Coronary artery (tissue), 2 donors: Measurements from ENCODE around the gene SOX6.
"Not testable (repeated sequence)": the region's sequence is repeated elsewhere in the genome, so short reads cannot be mapped to it uniquely, and the experiment has no call there.

Source experiments
- DNase-seq: peaks from one replicate; pipeline ENCODE4 v3.0.0-alpha.2; 2017; ENCODE audit warnings: low spot score
- H3K27ac ChIP-seq, 2 donors: fragments of 200-600 bp; sonication (generic); one replicate each; pipeline ENCODE4 v1.5.1; 2016 to 2019
- H3K4me3 ChIP-seq: fragments of 200-600 bp; sonication (generic); 2 replicates; pipeline ENCODE4 v1.5.1; 2016; ENCODE audit warnings: mild to moderate bottlenecking, moderate library complexity
- CTCF ChIP-seq: fragments of 200-600 bp; sonication (generic); IDR thresholded peaks from one replicate; pipeline ENCODE4 v1.5.1; 2019; ENCODE audit warnings: antibody characterized with exemption

SOX6 gene

GRCh38 chr11:16382186-16382585 is 25.8 kb upstream of the SOX6 start:
- TF ChIP-seq CTCF, result no peak

GRCh38 chr11:16380941-16381568 is 24.7 kb upstream of the SOX6 start:
- DNase-seq, result no peak
- no peak overlapping the region for H3K27ac ChIP-seq
- no peak overlapping the region for H3K4me3 ChIP-seq
- no peak for TF ChIP-seq CTCF

More at GRCh38 chr11:16382186-16382585, 25.8 kb upstream of the SOX6 start:
- no peak overlapping the region for H3K4me3 ChIP-seq
- H3K27ac ChIP-seq, result no peak overlapping the region
- no peak for DNase-seq

GRCh38 chr11:16378906-16379305 is 22.6 kb upstream of the SOX6 start:
- no peak overlapping the region for H3K27ac ChIP-seq
- H3K4me3 ChIP-seq, result no peak overlapping the region
- no peak for DNase-seq
- no peak for TF ChIP-seq CTCF

GRCh38 chr11:16377746-16378145 is 21.4 kb upstream of the SOX6 start:
- DNase-seq, result no peak
- TF ChIP-seq CTCF, result no peak
- Histone ChIP-seq H3K4me3 (no peak overlapping the region), H3K27ac (no peak overlapping the region)

GRCh38 chr11:16375664-16376063 is 19.3 kb upstream of the SOX6 start:
- DNase-seq, H3K4me3 ChIP-seq, H3K27ac ChIP-seq: not testable (repeated sequence)

GRCh38 chr11:16373768-16374167 is 17.4 kb upstream of the SOX6 start:
- DNase-seq, result no peak
- TF ChIP-seq CTCF, result no peak

GRCh38 chr11:16372355-16372754 is 16.0 kb upstream of the SOX6 start:
- no peak overlapping the region for H3K27ac ChIP-seq
- DNase-seq, result no peak
- no peak for TF ChIP-seq CTCF
- no peak overlapping the region for H3K4me3 ChIP-seq

More at GRCh38 chr11:16373768-16374167, 17.4 kb upstream of the SOX6 start:
- Histone ChIP-seq H3K4me3 (no peak overlapping the region), H3K27ac (no peak overlapping the region)
